CD4-positive, alpha-beta T cell treated with Interferon alpha-2 for 1 hour (primary cell): ENCODE results near the gene ZNF512B.
"Not testable (repeated sequence)": the region's sequence is repeated elsewhere in the genome, so short reads cannot be mapped to it uniquely, and the experiment has no call there.

Experiments
- DNase-seq, 2 donors: peaks; one replicate each; pipeline ENCODE4 v3.0.0-alpha.2; 2020 to 2022

Gene ZNF512B

DNA sequence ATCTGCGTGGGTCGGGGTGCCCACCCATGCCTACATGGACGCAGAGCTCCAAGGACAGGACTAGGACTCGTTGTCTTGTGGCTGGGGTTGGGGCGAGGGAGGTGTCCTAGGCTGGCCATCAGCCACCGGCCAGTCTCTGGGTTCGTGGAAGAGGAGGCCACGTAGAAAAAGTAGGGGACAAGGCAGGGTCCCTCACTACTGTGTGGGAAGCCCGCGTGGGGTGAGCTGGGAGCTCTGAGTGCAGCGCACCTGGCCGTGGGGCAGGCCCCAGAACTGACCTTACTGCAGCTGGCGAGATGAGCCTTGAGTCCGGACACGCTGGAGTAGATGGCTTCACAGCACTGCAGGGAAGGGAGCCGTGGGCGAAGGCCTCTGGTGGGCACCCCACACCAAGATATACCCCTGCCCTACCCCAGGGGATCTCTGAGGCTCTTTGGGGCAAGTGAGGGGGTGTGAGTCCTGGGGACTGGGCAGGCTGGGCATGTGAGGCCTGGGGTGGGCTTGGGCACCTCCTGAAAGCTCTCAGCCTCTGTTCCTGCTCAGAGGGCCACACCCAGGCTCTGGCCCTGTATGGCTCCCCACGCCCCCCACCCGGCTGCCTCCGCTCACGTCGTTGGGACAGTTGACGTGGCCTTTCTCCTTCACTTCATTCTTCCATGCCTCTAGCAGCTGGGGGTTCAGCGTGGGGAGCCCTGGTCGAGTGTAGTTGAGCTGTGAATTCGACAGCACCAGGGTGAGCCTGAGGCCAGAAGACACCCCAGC lies 7.9 kb downstream of the ZNF512B start:
- DNase-seq, result no peak

DNA sequence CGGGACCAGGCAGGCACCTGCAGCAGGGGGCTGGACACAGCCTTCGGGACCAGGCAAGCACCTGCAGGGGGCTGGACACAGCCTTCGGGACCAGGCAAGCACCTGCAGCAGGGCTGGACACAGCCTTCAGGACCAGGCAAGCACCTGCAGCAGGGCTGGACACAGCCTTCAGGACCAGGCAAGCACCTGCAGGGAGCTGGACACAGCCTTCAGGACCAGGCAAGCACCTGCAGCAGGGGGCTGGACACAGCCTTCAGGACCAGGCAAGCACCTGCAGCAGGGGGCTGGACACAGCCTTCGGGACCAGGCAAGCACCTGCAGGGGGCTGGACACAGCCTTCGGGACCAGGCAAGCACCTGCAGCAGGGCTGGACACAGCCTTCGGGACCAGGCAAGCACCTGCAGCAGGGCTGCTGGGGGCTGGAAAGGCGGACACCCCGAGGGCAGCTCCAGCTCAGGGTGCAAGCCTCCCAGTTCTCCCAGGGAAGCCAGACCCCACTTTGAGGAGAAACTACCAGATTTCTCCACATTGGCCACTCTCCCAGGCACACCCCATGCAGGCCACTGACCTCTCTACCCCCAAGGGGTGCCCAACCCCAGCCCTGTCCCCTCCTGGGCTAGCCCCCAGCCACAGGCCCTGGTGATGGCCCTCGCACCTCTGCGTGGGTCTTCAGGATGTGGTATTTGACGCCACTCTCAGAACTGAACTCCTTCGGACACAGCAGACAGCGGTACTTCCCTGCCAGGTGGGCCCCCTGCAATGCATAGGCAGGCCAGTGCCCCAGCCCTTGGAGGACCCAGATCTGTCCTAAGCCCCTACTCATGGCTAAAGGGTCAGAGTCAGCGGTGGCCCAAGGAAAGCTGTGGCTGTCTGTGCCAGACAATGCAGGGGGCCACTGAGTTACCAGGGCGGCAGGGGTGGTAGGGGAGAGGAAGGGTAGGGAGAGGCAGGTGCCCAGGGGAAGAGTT lies 8.8 kb downstream of the ZNF512B start:
- DNase-seq, result not testable (repeated sequence)

- DNase-seq, result no peak
Measured at GRCh38 chr20:63959699-63960075, 10.0 kb downstream of the ZNF512B start.

- no peak for DNase-seq
Measured at GRCh38 chr20:63958964-63959698, 10.6 kb downstream of the ZNF512B start.

DNA sequence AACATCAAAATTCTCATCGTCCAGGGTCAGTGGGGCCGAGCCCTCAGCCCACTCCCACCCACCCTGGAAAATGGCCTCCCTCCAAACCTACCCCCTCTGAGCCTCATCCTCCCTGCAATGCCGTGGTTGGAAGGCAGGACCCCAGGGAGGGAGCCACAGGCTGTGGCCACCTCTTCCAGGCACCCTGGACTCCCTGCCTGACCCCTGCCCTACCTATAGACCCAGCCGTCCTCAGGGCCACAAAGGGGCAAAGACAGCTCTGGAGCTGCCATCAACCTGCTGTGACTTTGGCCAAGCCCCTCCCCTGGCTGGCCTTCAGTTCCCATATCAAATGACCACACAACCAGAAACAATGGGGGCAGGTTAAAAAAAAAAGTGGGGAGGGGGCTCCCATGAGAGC lies 11.3 kb downstream of the ZNF512B start:
- no peak for DNase-seq

- no peak for DNase-seq
Measured at GRCh38 chr20:63957690-63958441, 11.9 kb downstream of the ZNF512B start.

DNA sequence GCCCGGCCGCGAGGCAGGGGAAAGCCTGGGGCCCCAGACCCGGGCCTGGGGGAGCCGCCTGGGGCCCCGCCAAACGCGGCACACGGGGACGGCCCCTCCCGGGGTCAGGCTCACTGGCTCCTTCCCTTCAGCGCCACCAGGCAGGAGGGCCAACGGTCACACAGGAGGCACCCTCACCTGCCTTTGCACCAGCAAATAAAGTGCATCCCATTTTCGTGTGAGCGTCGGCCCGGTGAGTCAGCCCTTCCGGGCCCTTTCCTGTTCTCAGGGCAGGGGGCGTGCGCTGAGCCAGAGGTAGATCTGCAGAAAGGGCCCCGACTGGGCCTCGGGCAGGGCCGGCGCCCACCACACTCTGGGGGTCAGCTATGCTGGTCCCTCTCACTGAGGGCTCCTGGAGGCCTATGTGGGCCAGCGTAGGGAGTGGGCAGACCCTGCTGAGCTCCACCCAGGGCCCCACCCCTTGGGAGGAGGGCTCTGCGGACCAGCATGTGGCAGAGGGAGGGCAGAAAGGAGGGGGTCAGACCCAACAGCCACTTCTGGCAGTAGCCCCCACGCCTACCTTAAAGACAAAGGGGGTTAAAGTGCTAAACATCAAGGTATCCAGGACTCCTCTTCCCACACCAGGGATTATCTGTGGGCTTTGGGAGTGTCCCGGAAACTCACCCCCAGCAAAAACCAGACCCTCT lies 12.6 kb downstream of the ZNF512B start:
- DNase-seq, result peak in 1 of 2 donors; percentile 61

DNA sequence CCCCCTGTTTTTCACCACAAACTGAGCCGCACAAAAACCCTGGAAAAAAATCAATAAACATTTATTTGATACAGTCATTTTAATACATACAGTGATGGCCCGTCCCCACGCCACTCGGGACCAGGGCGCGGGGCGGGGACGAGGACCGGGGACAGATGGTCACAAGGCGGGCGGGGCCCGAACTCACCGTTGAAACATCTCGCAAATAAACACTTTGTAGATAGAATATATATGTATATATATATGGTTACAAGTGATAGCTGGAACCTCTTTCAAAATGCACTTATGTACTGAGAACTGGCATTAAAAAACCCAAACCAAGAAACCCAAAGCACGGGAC lies 13.1 kb downstream of the ZNF512B start:
- DNase-seq, result no peak

DNA sequence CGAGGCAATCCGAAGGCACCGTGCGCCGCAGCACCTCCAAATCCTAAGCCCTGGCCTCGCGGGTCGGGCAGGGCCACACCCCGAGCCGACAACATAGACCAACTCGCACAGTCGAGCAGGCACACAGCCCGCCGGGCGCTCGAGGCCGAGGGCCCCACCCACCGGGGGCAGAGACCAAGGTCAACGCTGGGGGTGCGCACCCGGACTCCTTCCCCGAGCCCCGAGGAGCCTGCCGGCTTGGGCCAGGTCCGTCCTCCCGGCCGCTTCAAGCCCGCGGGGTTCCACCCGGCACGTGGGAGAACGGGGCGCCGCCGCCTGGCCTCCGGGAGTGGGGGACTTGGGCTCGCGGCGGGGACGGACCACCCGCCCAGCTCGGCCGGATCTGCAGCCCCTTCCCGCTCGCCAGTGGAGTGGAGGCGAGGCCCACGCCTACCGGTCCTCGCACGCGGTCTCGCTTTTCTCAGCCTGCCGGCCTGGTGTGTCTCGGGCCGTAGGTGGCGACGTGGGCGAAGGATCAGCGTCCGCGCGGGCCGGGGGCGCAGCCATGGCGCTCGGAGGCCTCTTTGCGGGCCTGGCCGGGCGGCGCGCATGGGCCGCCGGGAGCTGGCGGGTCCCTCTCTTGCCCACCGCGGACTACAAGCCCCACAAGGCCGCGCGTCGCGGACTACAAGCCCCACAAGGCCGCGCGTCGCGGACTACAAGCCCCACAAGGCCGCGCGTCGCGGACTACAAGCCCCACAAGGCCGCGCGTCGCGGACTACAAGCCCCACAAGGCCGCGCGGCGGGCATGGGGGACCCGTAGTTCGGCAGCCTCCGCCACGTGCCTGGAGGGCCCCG lies 13.7 kb downstream of the ZNF512B start, which contains the start of gene UCKL1:
Gene UCKL1, minus strand, starts transcription at position 590 of the 837 bp plus-strand sequence. Its CDS starts 44 bp downstream, at position 546.
- peak; percentile 91 for DNase-seq

GRCh38 chr20:63955281-63955826 lies 14.4 kb downstream of the ZNF512B start:
- peak in 1 of 2 donors; percentile 48 for DNase-seq

DNA sequence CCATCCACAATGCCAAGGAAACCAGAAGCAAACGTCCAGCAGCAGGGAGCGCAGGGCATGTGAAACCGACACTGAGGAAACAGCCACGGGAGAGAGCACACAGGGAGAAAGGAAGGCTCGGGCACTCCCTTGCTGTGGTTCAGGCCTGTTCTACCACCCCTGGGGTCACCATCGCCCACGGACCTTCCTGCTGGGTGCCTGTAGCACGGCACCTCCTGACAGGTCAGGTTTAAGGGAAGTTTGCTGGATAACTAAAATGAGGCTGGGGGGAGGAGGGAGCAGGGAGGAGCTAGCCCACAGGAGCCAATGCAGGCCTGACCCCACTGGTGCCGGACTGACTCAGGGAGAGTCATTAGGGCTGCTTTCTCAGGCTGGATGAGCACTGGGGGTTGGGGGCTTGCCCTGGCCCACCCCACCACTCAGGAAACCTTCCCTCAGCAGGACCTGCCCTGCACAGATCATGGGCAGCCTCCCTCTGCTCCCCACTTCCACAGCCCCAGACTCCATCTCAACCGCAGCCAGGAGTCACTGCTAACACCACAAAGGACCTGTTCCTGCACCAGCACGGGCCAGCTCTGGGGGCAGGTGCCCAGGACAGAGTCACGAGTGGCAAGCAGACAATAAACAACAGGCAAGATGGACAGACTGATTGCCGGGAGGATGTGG lies 15.8 kb downstream of the ZNF512B start:
- no peak for DNase-seq

DNA sequence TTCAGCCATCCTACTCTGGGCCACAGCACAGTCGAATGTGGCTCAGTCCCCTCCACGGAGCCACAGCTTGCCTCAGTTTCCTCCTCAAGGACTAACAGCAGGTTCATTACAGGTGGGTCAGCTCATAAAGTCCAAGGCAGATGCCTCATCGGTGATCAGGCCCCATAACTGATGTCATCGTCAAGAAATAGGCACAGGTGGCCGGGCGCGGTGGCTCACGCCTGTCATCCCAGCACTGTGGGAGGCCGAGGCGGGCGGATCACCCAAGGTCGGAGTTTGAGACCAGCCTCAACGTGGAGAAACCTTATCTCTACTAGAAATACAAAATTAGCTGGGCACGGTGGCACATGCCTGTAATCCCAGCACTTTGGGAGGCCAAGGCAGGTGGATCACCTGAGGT lies 17.0 kb downstream of the ZNF512B start:
- no peak for DNase-seq

DNA sequence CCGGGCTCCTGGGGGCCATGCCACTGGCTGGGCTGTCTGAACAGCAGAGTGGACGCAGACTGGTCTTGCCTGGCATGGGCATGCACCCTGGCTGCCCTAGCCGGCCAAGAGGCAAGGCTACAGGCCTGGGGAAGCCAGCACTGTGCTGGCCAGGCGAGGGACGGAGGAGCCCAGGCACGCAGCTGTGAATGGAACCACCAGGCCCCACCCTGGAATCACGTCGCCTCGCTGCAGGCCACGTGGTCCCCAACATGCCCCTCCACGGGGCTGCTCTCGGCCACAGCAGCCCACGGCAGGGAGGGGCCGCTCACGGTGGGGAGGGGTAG lies 17.6 kb downstream of the ZNF512B start:
- no peak for DNase-seq

DNA sequence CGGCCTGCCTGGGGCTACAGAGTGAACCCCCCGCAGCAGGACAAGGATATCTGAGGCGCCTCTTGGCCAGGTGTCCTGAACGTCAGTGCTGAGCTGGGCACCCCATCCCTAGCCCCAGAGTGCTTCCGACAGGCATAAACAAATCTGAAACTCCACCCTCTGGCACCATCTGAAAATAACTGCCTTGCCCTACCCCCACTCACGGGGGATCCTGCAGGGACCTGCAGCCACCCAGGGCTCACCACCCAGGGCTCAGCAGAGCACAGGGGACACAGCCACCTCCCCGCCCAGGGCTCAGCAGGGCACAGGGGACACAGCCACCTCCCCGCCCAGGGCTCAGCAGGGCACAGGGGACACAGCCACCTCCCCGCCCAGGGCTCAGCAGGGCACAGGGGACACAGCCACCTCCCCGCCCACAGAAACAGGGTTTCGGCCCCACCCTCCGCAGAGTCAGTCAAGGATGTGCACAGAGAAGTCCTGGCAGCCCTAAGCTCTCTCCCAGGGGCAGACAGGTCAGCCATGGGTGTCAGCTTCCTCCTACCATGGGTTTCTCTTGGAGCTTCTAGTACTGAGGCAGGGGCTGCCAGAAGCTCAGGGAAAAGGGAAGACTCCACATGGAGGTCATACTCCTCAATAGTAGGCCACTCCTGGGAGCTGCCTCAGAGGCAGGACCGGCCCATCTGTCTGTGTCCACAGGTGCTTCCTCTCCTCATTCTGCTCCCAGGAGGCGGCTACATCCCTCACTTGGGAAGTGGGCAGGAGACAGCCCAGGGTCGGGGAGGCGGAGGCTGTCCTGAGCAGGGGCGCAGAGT lies 18.1 kb downstream of the ZNF512B start:
- DNase-seq, result no peak

- no peak for DNase-seq
Measured at GRCh38 chr20:63950701-63951397, 18.9 kb downstream of the ZNF512B start.

DNA sequence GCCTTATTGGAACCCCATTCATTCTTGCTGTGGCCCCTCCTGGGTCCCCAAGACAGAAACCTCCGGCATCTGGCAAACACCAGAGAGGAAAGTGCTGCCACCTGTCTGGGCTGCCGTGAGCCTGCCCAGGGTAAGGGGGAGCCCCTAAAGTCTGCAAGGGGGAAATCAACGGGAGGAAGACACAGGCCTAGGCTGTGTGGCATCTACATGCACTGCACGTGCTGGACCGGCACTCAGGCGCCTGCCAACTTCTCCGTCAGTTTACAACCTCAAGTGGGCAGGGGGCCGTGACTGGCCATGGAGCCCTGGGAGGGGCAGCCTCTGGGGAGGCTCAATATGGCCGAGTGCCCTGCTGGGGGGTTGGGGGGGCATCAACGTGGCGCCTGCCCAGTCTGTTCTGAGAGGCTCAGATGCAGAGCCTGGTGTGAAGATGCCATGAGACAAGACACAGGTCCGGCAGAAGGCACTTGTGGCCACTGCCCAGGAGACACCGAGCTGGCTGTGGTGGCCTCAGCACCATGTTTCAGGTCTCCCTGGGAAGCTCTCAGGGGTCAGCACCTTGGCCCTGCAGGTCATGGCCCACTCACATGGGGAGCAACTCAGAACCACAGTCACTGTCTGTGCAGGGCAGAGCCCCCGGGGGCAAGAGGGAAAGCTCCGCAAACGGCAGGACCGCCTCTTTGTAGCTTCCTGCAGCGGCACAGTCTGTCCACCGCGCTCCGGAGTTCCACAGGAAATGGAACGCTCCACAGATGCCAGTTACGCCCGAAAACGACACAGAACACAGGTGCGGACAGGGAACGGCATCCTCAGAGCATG lies 21.9 kb downstream of the ZNF512B start:
- DNase-seq, result no peak

DNA sequence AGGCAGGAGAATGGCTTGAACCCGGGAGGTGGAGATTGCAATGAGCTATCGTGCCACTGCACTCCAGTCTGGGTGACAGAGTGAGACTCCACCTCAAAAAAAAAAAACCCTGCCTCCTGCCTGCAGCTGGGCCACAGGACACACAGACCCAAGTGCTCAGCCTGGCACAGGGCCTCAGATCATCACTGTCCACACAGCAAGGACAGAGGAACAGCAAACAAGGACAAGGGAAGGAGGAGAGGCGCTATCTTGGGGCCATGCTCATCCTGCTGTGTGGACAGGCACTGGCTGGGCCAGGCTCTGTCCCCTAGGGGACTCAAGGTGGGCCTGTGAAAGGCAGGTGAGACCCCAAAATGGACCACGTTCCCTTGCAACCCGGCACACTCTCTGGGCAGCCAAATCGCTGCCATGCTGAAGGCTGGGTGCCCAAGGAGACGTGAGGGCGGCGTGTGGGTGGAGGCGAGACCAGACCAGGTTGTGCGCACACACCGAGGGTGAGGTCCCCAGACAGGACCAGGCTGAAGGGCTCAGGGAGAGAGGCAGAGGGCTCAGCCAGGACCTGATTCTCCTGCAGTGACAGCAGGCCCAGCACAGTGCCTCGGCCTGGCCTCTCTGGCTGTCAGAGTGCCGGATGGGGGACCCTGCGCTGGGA lies 22.6 kb downstream of the ZNF512B start:
- DNase-seq, result no peak
